ENCODE measurements around the gene ZNF169.
"Not testable (repeated sequence)": the region's sequence is repeated elsewhere in the genome, so short reads cannot be mapped to it uniquely, and the experiment has no call there.

Gene ZNF169

GRCh38 chr9:94259077-94259862, at the start of gene ZNF169:
Gene ZNF169 (plus strand): TSS chr9:94259298. CDS start chr9:94278813, 19,515 bp downstream.
- DNase-seq, result peak; percentile 2 to 52

DNA sequence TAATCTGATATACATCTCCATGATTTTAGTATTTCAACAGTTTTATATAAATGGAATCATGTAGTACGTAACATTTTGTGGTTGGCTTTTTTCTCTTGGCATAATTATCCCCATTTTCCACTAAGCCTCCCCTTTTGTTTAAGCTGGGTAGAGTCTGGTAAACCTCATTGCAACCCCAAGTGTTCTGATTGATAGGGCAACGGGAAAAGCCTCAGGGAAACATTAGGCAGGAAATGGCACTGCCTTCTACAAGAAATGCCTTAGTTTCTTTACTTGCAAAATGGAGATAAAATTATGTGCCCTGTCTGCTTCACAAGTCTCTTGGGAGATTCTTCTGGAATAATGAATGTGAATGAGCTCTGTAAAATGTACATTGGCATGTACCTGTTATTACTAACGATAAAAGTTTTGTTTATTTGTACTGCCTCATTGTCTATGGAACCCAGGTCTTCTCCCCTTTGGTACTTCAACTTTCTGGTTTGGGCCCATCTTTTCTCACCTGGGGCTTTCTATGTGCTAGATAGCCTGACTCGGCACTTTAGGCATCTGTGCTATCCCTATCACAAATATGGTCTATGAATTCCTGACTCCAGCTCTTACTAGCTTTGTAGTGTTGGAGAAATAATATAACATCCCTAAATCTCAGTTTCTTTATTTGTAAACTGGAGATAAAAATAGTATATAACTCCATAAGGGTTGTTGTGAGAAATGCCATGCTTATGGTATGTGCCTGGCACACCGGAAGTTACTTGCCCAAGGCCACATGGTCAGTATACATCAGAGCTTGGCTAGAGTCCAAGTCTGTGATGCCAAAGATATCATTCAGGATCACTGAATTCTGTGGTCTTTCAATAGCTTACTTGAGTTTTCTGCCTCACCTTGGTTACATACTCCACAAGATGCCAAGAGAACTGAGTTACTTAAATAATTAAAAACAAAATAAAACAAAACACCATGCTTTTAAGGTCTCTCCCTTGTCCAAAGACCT, 48.2 kb upstream of the ZNF169 start:
- no peak for DNase-seq

DNA sequence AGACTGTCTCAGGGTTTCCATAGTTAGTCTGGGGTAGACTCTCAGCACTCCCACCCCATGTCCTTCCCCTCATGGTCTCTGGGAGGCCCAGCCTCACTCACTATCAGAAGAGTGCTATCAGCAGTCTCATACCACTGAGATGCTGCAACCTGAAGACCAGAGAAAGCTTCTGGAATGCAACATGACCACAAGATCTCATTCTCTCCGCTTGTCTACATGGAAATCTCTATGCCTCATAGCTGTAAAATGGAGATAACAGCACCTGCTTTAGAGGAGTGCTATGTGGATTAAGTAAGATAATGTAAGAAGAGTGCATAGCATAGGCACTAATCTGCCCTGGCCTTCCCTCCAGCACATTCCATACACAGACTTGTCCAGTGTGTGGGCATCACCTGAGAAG, 47.0 kb upstream of the ZNF169 start:
- no peak for DNase-seq

DNA sequence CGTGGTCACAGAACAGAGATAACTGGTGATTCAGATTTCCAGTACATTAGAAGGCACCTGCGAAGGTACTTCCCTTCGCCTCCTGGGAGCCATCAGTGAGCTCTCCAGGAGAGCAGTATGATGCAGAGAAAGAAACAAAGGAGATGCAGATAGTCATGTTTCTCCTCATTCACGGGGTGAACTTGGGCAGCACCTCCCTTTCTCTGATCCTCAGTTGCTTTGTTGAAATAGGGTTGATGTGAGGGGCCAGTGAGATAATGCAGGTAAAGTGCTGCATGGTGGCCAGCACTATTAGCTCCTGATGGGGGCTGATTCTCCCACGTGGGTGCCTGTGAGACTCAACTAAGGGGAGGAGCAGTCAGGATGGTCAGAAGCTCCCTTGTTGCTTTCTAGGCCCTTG, 46.6 kb upstream of the ZNF169 start:
- no peak for DNase-seq

DNA sequence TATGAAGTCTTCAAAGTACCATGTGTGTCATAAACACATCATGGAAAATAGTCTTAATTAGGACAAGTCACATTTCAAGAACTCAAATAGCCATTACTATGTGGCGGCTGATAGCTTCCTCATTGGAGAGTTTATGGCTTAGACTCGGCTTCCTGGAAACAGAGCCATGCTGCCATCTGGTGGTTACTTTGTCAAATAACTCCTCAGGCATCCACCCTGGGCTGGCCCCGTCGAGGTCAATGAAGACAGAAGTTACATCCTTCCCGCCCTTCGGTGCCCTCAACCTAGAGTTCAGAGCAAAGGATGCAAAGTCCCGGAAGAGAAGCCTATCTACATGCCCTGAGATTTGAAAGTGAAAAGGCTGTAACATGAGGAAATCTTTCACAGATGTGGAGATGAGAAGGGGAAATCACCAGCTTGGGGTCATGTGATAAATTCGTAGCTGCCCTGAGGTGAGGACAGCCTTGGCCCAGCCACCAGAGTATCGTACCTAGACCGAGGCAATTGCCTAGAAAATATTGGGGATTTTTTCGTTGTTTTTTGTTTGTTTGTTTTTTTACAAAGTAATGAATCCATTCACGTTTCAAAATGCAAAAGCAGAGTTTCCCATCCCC, 45.5 kb upstream of the ZNF169 start:
- DNase-seq, result peak in 1 of 2 experiments; percentile 24

DNA sequence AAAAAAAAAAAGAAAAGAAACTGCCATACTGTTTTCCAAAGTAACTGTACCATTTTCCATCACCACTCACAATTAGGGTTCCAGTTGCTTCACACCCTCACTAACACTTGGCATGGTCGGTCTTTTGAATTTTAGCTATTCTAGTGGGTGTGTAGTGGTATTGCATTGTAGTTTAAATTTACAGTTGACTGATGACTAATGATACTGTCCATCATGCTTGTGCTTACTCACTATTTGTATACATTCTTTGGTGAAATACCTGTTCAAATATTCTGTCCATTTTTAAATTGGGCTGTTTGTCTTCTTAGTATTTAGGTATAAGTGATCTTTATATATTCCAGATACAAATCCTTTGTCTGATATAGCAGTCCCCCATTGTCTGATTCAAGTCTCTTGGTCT, 36.2 kb upstream of the ZNF169 start:
- DNase-seq, result no peak

GRCh38 chr9:94225413-94225812, 33.7 kb upstream of the ZNF169 start:
- DNase-seq, result not testable (repeated sequence)

DNA sequence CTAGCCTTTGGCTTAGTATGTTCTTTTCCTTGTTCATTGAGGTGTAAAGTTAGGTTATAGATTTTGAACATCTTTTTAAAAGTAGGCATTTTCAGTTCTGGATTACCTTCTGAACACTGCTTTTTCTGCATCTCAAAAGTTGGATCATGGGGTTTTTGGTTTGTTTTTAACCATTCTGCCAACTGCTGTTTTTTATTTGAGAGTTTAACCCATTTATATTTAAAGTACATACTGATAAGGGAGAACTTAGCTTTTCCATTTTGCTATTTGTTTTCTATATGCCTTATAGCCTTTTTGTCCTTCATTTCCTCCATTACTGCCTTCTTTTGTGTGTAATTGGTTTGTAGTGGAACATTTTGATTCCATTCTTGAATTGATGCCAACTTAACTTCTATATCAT, 30.5 kb upstream of the ZNF169 start:
- DNase-seq, result no peak

DNA sequence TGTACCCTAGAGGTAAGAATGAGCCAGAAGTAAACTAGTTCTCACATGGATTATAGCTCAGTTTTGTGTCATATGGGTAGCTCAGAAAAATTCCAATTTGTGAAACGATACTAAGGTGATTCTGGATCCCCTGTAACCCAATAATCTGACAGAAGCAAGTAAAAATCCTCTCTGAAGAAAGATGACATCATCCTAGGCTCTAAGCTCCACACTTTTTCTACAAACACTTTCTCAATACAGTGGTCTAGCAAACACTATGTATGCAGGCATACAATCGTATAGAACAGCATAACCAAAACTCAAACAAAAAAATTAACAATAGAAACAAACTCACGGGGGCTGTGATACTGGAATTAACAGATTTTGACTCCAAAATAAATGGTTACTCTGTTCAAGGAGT, 26.7 kb upstream of the ZNF169 start:
- no peak for DNase-seq

DNA sequence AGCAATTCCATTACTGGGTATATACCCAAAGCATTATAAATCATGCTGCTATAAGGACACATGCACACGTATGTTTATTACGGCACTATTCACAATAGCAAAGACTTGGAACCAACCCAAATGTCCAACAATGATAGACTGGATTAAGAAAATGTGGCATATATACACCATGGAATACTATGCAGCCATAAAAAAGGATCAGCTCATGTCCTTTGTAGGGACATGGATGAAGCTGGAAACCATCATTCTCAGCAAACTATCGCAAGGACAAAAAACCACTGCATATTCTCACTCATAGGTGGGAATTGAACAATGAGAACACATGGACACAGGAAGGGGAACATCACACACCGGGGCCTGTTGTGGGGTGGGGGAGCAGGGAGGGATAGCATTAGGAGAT, 18.0 kb upstream of the ZNF169 start:
- DNase-seq, result not testable (repeated sequence)

- no peak for DNase-seq
Measured at GRCh38 chr9:94245651-94246050, 13.4 kb upstream of the ZNF169 start.

DNA sequence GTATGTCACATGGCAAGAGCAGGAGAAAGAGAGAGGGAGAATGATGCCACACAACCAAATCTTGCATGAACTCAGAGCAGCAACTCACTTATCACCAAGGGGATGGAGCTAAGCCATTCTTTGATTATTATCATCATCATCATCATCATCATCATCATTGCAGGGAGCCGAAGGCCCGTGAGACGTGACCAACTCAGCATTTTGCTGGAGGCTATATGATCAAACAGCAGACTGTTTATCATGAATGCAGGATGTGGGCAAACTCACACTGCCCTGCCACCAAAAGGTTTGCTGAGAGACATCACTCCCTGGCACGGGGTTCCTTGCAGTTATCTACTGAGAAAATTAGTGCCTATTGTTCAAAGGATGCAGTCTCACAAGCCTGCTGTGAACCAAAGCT, 8.6 kb upstream of the ZNF169 start:
- no peak for DNase-seq

GRCh38 chr9:94256007-94256406, 3.1 kb upstream of the ZNF169 start:
- no peak for DNase-seq

DNA sequence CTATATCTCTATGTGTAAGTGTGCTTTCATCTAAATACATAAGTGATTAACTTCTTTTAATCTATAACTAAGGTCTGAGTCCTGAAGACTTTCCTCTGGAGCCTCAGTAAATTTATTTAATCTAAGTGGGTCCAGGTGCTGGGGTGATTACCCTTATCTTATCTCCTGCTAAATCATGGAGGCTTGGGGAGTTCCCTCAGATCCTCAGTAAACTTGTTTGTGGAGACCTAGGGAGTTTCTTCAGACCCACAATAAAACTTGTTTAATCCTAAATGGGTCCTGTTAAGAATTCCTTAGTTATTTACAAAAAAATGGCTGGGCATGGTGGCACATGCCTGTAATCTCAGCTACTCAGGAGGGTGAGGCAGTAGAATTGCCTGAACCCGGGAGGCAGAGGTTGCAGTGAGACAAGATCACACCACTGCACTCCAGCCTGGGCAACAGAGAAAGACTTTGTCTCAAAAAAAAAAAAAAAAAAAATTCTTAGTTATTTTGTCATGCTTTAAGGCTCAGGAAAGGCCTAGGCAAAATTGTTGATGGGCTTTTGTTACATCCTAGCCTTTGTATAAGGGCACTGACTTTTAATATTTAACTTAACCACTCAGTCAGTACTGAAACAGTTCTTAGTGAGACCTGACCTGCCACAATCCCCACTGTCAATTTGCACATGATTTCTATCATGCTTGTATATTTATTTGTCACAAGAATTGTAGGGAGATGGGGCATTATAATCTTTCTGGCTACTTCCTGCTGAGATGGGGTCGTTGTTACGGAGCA, 6.7 kb downstream of the ZNF169 start:
- not testable (repeated sequence) for DNase-seq

DNA sequence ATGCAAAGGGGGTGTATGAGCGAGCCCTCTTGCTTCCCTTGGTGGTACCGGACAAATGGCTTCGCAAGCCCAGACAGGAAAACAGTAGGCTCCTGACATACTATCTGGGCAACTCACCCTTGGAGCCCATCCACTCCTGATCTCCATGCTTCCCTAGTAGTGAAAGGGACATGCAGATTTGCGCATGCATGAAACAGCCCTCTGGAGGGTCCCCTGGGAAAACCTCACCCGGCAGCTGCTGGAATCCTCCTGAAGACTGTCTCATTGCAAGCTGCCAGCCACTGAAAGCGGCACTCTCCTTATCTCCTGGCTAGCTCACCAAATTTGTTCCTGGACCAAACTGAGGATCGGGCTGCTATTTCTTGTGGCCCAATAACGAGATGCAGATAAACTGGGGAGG, 10.2 kb downstream of the ZNF169 start:
- DNase-seq, result no peak

- no peak for DNase-seq
Measured at GRCh38 chr9:94270009-94270408, 10.9 kb downstream of the ZNF169 start.

DNA sequence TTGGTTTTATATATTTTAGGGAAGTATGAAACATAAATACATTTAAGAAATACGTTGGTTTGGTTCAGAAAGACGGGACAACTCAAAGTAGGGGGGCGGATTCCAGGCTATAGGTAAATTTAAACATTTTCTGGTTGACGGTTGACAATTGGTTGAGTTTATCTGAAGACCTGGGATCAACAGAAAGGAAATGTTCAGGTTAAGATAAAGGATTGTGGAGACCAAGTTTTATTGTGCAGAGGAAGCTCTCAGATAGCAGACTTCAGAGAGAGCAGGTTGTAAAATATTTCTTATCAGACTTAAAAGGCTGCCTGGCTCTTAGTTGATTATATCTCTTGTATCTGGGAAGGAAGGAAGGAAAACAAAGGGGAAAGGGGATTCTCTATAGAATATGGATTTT, 17.9 kb downstream of the ZNF169 start:
- not testable (repeated sequence) for DNase-seq

GRCh38 chr9:94277885-94278536, 18.9 kb downstream of the ZNF169 start:
- DNase-seq, result no peak

DNA sequence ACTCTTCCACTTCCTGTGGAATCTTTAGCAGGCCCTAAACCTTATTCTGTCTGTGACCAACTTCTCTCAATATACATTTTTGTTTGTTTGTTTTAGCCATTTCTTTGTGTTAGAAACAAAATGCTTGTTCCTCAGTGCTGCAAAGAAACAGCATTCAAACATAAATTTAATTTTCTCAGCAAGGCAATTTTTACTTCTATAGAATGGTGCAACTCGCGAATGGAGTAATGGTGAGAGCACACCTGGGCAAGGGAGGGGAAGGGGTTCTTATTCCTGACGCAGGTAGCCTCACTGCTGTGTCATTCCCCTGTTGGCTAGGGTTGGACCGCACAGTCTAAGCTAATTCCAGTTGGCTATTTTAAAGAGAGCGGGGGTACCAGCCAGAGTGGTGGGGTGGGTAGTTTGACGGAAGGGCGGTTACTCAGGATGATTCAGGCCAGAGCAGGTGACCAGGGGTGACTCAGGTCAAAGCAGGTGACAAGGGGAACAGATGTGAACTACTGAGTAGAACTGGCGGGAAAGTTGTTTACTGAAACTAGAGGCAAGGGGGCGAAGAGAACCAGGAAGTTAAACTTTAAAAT, 21.4 kb downstream of the ZNF169 start:
- DNase-seq, result no peak

- no peak for DNase-seq
Measured at GRCh38 chr9:94281101-94281500, 22.0 kb downstream of the ZNF169 start.

GRCh38 chr9:94286116-94286515, 27.0 kb downstream of the ZNF169 start:
- no peak for DNase-seq
